HG02840 (cell line): ENCODE measurements around the gene PDZD2.
"Not testable (repeated sequence)": the region's sequence is repeated elsewhere in the genome, so short reads cannot be mapped to it uniquely, and the experiment has no call there.

Experiments
- ATAC-seq: cut with Tn5 transposase; IDR thresholded peaks from one replicate; pipeline ENCODE4 v1.9.1; 2021; ENCODE audit warnings: mild to moderate bottlenecking, moderate library complexity, moderate number of reproducible peaks; ENCODE audit not compliant: unreplicated experiment, low FRiP score

PDZD2 gene

GRCh38 chr5:32107291-32107690, 468.4 kb downstream of the PDZD2 start:
- ATAC-seq = no peak

- ATAC-seq = no peak
These were observed 469.2 kb downstream of the PDZD2 start for GRCh38 chr5:32108167-32108566.

- ATAC-seq = no peak
These were observed 470.3 kb downstream of the PDZD2 start for GRCh38 chr5:32109236-32109635.

- ATAC-seq = no peak
These were observed 471.3 kb downstream of the PDZD2 start for GRCh38 chr5:32110111-32110696.

GRCh38 chr5:32115985-32116384, 477.1 kb downstream of the PDZD2 start:
- ATAC-seq = no peak

GRCh38 chr5:32116574-32117313, 477.8 kb downstream of the PDZD2 start:
- no peak for ATAC-seq

GRCh38 chr5:32118922-32119321, 480.0 kb downstream of the PDZD2 start:
- not testable (repeated sequence) for ATAC-seq

- ATAC-seq = no peak
These were observed 484.3 kb downstream of the PDZD2 start for GRCh38 chr5:32123058-32123805.

- ATAC-seq = no peak
These were observed 485.2 kb downstream of the PDZD2 start for GRCh38 chr5:32123889-32124676.

GRCh38 chr5:32126691-32127090, 487.8 kb downstream of the PDZD2 start:
- ATAC-seq = no peak

GRCh38 chr5:32127711-32128110, 488.8 kb downstream of the PDZD2 start:
- no peak for ATAC-seq

- no peak for ATAC-seq
These were observed 490.2 kb downstream of the PDZD2 start for GRCh38 chr5:32129074-32129598.

- ATAC-seq = no peak
These were observed 491.9 kb downstream of the PDZD2 start for GRCh38 chr5:32130865-32131264.

GRCh38 chr5:32131604-32132003, 492.7 kb downstream of the PDZD2 start:
- no peak for ATAC-seq

GRCh38 chr5:32132757-32133156, 493.8 kb downstream of the PDZD2 start:
- no peak for ATAC-seq

- no peak for ATAC-seq
These were observed 496.2 kb downstream of the PDZD2 start for GRCh38 chr5:32135086-32135485.

- no peak for ATAC-seq
These were observed 497.4 kb downstream of the PDZD2 start for GRCh38 chr5:32136342-32136741.

- ATAC-seq = no peak
These were observed 500.0 kb downstream of the PDZD2 start for GRCh38 chr5:32138839-32139493.

GRCh38 chr5:32143617-32144377, 504.9 kb downstream of the PDZD2 start:
- ATAC-seq = no peak
